ENCODE measurements around the gene PRKCB.

DNA sequence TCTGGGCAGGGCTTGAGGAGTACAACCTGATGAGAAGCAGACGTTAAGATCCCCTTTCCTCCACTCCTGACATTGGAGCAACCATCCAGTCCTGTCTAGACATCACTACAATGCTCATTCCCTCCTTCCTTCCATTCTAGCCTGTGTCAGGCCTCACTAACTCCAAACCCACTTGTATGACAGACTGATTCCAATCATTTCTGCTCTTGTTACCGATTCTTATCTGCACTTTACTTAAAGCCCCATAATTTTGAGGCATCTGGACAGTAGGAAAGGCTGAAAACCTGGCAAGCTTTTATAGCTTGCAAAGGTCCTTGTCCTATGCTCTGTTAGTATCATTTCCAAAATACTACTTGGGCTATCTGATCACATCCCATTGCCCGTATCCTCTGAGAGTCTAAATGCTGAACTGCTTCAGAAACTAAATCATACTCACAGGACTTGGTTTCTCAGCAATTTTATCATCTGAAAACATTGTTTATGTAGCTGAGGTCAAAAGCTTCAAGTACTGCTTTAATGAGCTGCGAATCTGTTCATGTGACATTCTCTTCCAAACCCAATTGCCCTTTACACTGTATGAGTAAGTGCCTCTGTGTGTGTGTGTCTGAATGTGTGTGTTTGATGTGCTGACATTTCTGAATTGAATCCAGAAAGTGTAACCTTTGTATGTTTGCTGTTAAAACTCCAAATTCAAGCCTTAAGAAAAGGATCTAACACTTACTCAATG is 363.2 kb downstream of the PRKCB start:
- TF ChIP-seq, protein P1, sequence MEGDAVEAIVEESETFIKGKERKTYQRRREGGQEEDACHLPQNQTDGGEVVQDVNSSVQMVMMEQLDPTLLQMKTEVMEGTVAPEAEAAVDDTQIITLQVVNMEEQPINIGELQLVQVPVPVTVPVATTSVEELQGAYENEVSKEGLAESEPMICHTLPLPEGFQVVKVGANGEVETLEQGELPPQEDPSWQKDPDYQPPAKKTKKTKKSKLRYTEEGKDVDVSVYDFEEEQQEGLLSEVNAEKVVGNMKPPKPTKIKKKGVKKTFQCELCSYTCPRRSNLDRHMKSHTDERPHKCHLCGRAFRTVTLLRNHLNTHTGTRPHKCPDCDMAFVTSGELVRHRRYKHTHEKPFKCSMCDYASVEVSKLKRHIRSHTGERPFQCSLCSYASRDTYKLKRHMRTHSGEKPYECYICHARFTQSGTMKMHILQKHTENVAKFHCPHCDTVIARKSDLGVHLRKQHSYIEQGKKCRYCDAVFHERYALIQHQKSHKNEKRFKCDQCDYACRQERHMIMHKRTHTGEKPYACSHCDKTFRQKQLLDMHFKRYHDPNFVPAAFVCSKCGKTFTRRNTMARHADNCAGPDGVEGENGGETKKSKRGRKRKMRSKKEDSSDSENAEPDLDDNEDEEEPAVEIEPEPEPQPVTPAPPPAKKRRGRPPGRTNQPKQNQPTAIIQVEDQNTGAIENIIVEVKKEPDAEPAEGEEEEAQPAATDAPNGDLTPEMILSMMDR (IDR thresholded peaks at IDR 0.05): no peak
- no peak for TF ChIP-seq POLR2A (IDR thresholded peaks at IDR 0.05)

All from thyroid gland (tissue), 4 donors.